HG03139 (cell line): Measurements from ENCODE around the gene UBAP2.
"Not testable (repeated sequence)": the region's sequence is repeated elsewhere in the genome, so short reads cannot be mapped to it uniquely, and the experiment has no call there.

ENCODE experiments used
- ATAC-seq: cut with Tn5 transposase; IDR thresholded peaks from one replicate; pipeline ENCODE4 v1.9.1; 2021; ENCODE audit not compliant: unreplicated experiment

Gene UBAP2

DNA sequence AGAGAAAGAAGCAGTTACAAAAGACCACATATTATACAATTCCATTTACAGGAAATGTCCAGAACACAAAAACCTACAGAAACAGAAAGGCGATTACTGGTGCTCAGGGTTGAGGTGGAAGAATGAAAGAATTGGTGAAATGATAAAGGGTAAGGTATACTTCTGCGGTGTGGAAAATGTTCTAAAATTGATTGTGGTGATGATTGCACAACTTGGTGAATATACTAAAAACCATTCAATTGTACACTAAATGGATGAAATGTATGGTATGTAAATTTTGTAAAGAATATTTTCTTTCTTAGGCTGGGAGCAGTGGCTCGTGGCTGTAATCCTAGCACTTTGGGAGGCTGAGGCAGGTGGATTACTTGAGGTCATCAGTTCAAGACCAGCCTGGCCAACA lies 72.3 kb downstream of the UBAP2 start:
- ATAC-seq, result no peak

DNA sequence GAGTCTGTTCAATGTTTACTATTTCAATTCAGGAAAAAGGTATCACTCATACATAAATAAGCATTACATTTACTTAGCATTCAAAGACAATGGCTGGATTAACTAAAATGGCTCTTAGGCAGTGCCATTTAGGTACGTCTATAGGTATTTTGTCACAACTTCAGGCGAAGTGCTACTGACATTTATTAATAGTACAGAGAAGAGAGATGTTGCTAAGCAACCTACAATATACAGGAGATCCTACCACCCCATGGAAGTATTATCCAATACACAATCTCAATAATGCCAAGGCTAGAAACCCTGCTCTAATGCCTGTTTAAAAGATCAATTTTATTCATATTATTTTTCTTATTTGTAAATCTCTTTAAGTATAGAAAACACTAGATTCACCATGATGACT lies 76.0 kb downstream of the UBAP2 start:
- no peak for ATAC-seq

- no peak for ATAC-seq
Measured at GRCh38 chr9:33964086-33964768, 84.5 kb downstream of the UBAP2 start.

- not testable (repeated sequence) for ATAC-seq
Measured at GRCh38 chr9:33962468-33962867, 86.2 kb downstream of the UBAP2 start.

DNA sequence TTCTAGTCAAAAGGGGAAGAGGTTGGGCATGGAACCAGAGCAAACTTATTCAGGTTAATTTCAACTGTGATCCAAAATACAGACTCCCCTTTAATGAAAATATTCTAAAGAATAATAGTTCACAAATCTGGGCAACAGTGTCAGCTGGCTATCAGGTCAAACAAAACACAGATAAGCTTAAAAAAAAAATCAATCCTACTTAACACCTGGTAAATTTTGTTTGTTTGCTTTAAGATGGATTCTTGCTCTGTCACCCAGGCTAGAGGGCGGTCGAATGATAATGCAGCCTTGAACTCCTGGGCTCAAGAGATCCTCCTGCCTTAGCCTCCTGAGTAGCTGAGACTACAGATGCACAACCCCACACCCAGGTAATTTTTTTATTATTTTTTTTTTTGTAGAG lies 89.0 kb downstream of the UBAP2 start:
- ATAC-seq, result no peak

DNA sequence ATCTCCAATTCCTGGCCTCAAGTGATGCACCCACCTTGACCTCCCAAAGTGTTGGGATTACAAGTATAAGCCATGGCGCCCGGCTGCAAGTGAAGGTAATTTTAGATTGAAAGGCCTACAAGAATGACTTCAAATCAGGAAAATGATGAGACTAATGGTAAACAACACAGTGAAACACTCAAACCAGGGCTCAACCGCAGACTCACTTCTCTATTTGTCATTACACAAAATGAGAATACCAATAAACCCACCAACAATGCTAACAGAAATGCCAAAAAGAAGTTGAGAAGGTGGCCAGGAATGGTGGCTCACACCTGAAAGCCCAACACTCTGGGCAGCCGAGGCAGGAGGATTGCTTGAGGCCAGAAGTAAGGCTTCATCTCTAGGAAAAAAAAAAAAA lies 92.1 kb downstream of the UBAP2 start:
- no peak for ATAC-seq

DNA sequence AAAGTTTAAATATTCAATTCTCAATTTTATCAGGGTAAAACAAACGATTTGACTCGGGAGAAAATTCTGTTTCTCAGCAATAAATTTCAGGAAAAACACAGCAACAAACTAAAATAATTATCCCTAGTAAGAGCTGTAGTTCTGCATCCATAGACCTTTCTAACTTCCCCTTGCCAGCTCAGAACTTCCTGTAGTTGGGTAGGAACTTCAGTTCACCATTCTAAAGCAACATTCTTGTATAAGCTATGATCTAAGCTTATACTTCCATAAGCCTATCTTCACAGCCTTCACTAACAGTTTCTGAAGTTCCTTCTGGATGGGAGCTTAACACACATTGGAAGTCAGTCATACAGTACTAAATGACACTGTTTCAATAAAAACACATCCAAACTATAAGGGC lies 96.6 kb downstream of the UBAP2 start:
- ATAC-seq, result no peak

- no peak for ATAC-seq
Measured at GRCh38 chr9:33950371-33950770, 98.3 kb downstream of the UBAP2 start.

DNA sequence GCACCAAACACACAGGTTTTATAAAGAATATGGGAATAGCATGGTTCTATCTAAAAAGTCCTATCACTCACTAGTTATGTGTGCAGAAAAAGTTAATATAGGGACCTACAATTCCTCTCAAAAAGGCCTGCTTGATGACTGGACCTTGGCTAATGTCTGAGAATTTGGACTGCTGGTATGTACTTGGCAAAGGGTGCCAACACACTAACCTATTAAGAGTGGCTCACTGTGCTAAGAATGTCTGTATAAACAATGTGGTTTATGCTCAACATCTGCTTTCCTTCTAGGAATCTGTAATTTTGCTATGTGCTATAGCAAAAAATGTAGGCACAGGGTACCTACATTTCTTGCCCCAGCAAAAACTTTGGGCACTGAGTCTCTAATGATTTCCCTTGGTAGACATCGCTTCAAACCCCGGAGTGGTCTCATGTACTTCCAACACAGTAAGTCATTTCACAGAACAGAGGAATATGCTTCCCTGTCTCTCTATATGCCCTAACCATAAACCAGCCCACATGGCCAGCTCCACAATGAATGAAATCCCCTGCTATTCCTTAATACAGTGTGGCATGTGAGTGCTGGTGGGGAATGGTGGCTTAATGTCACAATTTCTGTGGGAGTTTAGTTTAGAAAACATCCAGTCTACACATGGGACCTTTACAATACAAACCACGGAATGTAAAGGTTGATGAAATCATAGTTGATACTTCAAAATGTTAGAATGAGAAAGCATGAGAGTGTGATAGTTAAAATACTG lies 101.7 kb downstream of the UBAP2 start:
- no peak for ATAC-seq

DNA sequence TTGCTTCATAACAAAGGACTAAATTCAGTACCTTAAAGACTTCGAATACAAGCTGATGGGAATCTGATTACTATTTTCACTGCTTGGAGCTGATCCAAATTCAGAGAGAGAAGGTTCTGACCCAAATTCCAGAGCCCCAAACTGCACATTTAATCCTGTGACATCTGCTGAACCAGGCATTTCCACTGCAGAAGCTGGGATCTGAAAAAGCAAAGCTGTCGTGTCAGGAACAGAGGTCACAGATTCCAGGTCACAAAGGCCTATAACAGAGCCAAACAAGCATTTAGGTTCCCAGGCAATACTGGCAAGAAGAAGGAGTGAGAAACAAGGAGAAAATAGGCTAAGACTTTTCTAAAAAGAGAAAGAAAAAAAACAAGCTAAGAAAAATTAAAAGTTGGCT lies 105.3 kb downstream of the UBAP2 start:
- no peak for ATAC-seq

DNA sequence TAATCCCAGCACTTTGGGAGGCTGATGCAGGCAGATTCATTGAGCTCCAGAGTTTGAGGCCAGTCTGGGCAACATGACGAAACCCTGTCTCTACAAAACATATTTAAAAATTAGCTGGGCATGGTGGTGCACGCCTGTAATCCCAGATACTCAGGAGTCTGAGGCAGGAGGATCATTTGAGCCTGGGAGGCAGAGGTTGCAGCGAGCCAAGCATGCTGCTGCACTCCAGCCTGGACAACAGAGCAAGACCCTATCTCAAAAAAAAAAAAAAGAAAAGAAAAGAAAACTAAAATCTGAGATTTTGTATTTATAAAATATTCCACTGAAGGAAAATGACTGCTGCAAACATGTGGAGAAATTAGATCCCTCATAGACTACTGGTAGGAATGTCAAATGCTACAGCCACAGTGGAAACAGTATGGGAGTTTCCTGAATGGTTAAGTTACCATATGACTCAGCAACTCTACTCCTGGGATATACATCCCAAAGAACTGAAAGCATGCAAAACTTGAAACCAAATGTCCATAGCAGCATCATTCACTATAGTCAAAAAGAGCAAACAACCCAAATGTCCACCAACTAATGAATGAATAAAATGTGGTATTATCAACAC lies 106.1 kb downstream of the UBAP2 start:
- ATAC-seq, result no peak

DNA sequence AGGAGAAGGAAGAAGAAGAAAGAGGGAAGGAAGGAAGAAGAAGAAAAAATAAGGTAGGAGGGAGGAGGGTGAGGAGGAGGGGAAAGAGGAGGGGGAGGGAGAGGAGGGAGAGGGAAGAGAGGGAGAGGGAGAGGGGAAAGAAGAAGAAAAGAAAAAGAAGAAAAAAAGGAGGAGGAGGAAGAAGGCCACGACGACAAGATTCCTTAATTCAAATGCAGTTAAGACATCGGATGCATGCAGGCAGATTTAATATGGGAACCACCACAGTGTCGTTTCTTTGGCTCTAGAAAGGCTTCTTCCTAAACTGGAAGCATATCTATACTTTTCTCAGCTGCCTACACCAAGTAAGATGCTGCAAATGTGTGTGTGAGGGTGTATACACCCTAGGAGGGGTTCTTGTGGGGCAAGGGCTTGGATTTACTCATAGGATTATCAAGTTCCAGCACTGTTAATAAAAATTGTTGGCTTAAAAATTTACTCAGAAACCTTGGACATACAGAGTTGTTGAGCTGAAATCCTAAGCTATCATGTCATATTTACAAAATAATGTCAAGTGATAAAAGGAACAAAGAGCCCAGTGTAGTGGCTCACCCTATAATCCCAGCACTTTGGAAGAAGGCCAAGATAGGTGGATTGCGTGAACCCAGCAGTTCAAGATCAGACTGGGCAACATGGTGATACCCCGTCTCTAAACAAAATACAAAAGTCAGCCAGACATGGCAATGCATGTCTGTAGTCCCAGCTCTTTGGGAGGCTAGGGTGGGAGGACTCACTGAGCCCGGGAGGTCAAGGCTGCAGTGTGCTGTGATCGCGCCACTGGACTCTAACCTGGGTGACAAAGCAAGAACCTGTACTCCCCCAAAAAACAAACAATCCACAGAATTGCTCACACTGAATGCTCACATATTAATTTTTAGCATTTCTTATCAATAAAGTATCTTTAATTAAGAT lies 108.5 kb downstream of the UBAP2 start:
- no peak for ATAC-seq

DNA sequence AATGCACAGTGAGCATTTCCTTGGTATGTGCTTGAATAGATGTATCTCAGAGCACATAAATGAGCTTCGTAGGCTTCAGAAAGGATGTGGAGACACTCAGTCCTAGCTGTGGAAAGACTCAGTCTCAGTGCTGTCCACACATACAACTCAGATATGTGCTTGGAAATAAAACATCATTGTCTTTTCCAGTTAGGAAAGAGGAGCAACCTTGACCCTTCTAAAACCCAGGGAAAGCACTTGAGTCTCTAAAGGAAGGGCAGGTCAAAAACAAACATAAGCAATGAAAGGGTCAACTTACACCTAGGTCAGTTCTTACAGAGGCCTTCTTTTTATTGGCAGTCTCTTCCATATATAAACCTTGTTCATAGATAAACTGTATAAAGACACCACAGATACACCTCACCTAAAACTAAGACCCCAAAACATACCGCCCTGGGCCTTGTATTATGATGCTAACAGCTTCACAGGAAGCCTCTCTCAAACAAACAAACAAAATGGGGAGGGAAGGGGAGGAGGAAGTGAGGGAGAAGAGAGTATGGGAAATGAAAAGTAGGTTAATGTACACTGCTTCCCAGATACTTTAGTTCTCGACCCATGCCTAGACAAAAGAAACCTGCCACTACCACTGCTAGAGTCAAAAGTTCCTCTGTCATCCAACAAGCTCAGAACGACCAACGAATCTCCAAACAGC lies 114.4 kb downstream of the UBAP2 start:
- no peak for ATAC-seq

GRCh38 chr9:33932078-33932807 lies 116.4 kb downstream of the UBAP2 start:
- ATAC-seq, result no peak

DNA sequence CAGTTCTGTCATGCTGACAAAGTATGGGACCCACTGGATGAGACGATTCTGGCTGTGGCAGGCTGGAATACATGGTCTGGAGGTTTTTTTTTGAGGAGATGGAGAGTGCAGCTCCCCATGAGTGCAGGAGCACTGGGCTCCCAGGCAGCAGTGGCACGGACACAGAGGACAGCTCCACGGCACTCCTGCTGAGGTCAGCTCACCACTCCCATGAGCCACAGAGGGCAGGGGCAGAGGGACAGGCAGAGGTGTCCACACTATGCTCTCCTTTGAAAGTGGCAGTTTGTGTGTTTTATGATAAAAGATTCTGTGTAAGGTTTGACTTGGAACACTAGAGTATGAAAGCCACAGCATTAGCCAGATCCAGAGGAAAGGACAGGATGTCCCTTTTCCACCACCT lies 117.4 kb downstream of the UBAP2 start:
- ATAC-seq, result no peak

DNA sequence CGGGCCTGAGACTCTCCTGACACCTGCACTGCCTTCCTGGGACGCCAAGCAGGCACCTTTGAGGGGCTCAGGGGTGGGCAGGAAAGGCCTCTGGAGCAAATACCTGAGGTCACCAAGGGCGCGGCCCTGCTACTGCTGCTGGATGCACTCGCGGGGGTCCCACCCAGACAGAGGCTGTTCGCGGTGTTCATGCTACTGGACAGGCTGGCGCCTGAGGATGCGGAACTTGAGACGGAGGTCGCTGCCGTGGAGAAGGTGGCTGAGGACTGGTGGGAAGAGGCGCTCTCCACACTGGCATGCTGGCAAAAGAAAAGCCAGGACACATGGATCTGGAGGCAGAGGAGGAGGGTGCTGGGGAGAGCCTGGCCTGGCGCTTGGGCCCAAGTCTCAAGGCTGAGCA lies 121.0 kb downstream of the UBAP2 start:
- no peak for ATAC-seq

DNA sequence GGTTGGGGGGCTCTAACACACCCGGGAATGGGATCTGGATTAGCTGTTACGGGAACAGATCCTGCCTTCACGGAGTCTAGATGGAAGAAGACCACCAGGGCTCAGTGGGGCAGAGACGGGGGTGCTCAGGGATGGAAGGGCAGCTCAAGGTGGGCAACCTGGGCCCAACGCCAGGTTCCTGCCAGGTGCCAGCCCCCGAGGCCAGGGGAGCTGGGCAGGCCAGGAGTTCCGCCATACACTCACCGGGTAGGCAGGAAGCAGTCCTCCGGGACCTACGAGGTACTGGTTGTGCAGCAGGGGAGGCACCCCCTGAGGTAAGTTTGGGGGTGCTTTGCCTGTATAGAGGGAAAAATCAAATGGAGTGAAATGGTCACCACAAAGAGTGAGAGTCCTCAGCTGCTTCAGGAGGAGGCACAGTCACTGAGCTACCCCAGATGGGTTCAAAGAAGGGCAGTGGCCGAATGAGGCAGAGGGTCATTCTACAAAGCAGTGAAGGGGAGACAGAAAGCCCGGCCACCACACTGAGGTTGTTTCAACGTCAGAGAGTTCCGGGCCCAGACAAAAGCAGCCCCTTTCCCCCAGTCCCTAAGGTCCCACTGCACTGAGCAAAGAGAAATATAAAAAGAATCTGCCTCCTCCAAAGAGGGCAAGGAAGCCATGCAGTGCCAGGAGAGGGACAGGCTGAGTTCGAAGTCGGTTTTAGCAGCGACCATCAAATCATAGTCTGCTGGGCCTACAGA lies 121.8 kb downstream of the UBAP2 start:
- ATAC-seq, result no peak

DNA sequence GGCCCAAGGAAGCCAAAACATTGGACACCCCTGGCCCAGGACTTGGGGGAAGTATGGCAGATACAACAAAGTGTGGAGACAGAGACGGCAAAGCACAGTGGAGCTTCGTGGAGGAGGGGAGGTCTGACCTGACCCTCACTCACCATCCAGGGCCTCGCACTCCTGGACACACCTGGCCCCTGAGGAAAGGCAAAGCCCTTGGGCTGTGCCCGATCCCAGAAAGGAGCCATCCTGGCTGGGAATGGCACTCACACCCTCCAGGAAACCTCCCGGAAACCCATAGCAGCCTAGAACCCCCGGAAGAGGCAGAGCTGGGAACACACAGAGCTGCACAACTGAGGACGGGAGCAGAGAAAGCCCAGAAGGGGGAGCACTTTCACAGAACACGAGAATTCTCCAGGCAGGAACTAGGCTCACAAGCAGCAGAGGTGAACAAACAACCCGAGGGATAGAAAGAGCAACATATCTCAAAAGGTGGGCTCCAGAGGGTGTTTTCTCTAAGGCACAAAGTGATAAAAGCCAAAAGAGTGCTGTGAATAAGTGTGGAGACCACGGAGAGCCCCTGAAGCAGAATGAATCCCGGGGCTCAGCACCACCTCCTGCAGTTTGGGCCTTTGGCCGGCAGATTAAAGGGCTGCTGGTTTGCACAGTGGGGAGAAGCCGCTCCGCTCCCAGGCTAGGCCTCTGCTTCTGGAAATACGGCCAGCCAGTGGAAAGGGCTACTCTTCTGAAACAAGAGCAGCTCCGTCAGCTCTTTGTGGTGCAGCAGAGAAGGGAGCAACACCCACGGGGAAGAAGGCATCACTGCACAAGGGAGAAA lies 123.5 kb downstream of the UBAP2 start:
- no peak for ATAC-seq
